Mucosa of descending colon (tissue), 3 donors: ENCODE data around the gene HIF1AN. TPM values are rescaled to one million over a fixed set of nuclear protein-coding genes. Genes with fewer than 3 reads are reported as not detected.
"Not testable (repeated sequence)": the region's sequence is repeated elsewhere in the genome, so short reads cannot be mapped to it uniquely, and the experiment has no call there.

Source experiments
- ATAC-seq: fragments of 200-7000 bp; cut with Tn5 transposase; one replicate; pipeline ENCODE4 v1.9.1; 2020; ENCODE audit warnings: mild to moderate bottlenecking, moderate library complexity
- DNase-seq, 3 donors: peaks; one replicate each; pipeline ENCODE4 v3.0.0-alpha.2; 2020
- H3K36me3 ChIP-seq: fragments of 200-600 bp; one replicate; pipeline ENCODE4 v1.8.0; 2021; ENCODE audit warnings: low read depth, mild to moderate bottlenecking
- H3K4me1 ChIP-seq: fragments of 200-600 bp; one replicate; pipeline ENCODE4 v1.8.0; 2021; ENCODE audit warnings: low read depth, mild to moderate bottlenecking
- H3K4me3 ChIP-seq: fragments of 200-600 bp; one replicate; pipeline ENCODE4 v1.8.0; 2021; ENCODE audit warnings: mild to moderate bottlenecking
- H3K9me3 ChIP-seq: fragments of 200-600 bp; one replicate; pipeline ENCODE4 v1.8.0; 2021; ENCODE audit warnings: mild to moderate bottlenecking
- intact Hi-C, 2 donors: fragments of 100-400 bp; cut with DNase I in 1 of 2; cut with micrococcal nuclease in 1 of 2; formaldehyde crosslinking; loops; one replicate each; pipeline versions ENCODE4 v1.11.0 to v1.11.1; 2022; cut with DNase I, micrococcal nuclease
- total RNA-seq, 3 donors: library from RNA; stranded (reverse); fragmentation: NEBNext Ultra II Directional in 2 of 3; extraction: Animal tissue kit (Norgen Biotek cat#: 25700) in 2 of 3; gene quantifications; one replicate each; pipeline versions ENCODE4 v1.2.1 to v1.2.4, GENCODE V29; 2021 to 2023
- TF ChIP-seq, protein P1 (sequence below): fragments of 200-600 bp; IDR thresholded peaks from one replicate; pipeline ENCODE4 v1.8.0; 2022; ENCODE audit warnings: antibody characterized with exemption, mild to moderate bottlenecking
- donor health status: DM: no; HTN: no; CAD: no; lungs with moderate emphysema.
- donor health status: DM: no; HTN: no; CAD: no.
- donor health status: DM: no; HTN: yes; CAD: no.

Gene HIF1AN
- total RNA-seq, 3 donors from 2014 or later: 34.0 to 50.6 (median 42.3) TPM

DNA sequence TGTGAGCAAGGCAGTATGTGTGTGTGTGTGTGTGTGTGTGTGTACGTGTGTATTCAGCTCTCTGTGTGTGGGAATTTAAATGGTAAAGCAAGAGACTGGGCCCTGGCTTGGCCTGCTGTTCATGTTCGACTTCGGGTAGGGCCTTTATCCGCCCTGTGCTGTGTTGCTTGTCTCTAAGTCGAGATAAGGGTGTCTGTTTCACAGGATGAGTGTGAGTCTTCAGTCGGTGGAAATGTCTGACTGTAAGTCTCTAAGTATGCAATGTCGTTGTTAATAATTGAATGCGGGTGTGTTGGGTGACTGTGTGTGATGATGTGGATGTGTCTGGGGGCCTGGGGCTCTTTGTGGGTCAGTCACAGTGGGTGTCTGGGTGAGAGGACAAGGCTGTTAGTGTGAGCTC, 34.8 kb downstream of the HIF1AN start:
- H3K4me1 ChIP-seq: no peaks in the 10 kb centered on the region
- no peak for DNase-seq
- no peak for ATAC-seq
- intact Hi-C loops: no loop called here
- H3K36me3 ChIP-seq: no peaks in the 10 kb centered on the region
- H3K9me3 ChIP-seq: no peaks in the 10 kb centered on the region
- TF ChIP-seq, protein P1, sequence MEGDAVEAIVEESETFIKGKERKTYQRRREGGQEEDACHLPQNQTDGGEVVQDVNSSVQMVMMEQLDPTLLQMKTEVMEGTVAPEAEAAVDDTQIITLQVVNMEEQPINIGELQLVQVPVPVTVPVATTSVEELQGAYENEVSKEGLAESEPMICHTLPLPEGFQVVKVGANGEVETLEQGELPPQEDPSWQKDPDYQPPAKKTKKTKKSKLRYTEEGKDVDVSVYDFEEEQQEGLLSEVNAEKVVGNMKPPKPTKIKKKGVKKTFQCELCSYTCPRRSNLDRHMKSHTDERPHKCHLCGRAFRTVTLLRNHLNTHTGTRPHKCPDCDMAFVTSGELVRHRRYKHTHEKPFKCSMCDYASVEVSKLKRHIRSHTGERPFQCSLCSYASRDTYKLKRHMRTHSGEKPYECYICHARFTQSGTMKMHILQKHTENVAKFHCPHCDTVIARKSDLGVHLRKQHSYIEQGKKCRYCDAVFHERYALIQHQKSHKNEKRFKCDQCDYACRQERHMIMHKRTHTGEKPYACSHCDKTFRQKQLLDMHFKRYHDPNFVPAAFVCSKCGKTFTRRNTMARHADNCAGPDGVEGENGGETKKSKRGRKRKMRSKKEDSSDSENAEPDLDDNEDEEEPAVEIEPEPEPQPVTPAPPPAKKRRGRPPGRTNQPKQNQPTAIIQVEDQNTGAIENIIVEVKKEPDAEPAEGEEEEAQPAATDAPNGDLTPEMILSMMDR: no peak
- no peak overlapping the region for H3K4me3 ChIP-seq

DNA sequence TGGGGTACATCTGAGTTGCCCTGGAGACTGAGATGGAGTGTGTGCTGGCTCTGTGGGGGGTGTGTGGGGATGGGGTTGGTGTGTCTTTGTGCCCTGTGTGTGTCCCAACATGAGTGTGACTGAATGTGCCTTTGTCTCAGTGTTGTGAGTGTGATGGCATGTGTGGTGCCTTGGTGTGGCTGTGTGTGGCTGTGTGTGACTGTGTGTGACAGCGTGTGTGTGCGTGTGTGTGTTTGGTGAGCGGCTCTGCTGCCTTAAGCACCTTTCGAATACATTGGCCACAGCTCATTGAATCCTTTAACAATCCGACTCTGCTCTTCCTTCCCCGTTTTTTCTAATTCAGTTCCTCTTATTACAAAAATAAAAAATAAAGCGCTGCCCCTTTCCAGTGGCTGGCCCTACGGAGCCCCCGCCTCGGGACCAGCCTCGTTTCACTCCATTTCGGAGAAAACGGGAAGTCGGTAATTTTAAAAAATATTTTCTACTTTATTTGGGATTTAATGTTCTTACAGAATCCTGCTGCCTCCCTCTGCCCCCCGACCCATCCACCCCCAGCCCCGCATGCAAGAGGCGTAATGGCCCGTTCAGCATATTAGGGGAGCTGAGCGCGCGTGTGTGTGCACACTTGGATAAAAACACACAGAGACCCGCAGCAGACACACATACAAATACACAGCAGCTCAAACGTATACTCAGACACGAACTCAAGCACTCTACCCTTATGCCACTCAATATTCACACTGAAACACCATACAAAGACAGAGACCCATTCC, 35.5 kb downstream of the HIF1AN start:
- intact Hi-C loops: no loop called here
- Histone ChIP-seq H3K36me3 (no peaks in the 10 kb centered on the region), H3K4me1 (no peaks in the 10 kb centered on the region), H3K9me3 (no peaks in the 10 kb centered on the region), H3K4me3 (no peak overlapping the region)
- TF ChIP-seq, protein P1: no peak
- DNase-seq (no peak), ATAC-seq (no peak)

DNA sequence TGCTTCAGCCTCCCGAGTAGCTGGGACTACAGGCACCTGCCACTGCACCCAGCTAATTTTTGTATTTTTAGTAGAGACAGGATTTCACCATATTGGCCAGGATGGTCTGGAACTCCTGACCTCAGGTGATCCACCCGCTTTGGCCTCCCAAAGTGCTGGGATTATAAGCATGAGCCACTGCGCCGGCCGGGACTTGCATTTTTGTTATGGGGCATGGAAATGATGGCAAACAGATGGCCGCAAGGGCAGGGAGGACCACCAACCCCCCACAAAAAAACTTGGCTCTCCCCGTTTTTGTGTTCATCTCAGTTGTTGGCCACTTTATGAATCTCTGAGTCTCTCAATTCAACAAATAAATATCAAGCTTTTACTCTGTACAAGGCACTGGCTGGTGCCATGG, 39.4 kb downstream of the HIF1AN start:
- intact Hi-C loops, ATAC-seq, H3K4me1 ChIP-seq, H3K36me3 ChIP-seq, H3K9me3 ChIP-seq, DNase-seq, H3K4me3 ChIP-seq: not testable (repeated sequence)

DNA sequence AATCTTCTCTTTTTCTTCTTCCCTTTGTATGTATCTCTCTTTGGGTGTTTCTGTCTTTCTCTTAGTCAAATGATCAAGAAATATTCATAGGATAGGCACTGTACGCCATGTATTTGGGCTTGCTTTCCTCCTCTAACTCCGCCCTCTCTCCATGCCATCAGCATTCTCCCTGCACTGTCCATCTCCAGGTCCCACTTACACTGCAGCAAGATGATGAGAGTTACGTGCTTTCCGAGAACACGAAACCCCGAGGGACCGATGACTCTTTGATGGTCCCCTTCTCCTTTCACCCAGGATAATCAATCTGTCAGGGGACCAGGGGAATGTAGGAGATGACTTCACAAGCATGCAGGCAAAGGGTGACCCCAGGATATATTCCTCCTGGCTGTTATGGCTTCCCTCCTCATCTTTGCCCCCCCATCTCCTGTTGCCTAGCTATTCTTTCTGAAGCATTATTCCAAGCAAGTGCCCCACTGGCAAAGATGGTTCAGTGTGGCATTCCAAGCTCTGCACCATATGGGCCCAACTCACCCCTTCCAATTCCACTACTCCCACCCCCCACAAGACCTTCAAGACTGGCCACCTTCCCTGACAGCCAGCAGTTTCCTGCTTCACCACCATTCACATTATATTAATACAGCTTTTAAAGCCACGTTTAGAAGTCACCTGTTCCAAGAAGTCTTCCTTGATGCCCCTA, 40.0 kb downstream of the HIF1AN start:
- no peaks in the 10 kb centered on the region for H3K36me3 ChIP-seq
- intact Hi-C loops: no loop called here
- H3K4me1 ChIP-seq: no peaks in the 10 kb centered on the region
- H3K4me3 ChIP-seq: no peak overlapping the region
- H3K9me3 ChIP-seq: no peaks in the 10 kb centered on the region
- DNase-seq (no peak), ATAC-seq (no peak)
- TF ChIP-seq, protein P1: no peak

DNA sequence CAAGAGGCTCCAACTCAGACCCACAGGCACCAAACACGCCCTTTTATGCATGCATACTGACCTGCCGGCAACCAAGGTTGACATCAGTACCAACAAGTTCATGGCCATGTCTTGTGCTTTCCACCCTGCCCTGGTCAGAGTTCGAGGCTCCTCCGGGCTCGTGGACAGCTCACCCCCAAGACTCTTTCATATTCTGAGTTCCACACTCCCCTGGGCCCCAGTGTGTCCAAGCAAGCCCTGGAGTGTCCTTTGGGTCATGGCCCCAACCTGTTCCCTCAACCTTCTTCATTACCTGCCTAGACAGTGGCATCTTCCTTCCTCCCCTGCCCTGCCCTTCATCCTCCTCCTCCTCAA, 40.5 kb downstream of the HIF1AN start:
- Histone ChIP-seq H3K9me3 (no peaks in the 10 kb centered on the region), H3K4me3 (no peak overlapping the region), H3K4me1 (no peaks in the 10 kb centered on the region), H3K36me3 (no peaks in the 10 kb centered on the region)
- TF ChIP-seq, protein P1: no peak
- intact Hi-C loops: no loop called here
- ATAC-seq: no peak
- no peak for DNase-seq

DNA sequence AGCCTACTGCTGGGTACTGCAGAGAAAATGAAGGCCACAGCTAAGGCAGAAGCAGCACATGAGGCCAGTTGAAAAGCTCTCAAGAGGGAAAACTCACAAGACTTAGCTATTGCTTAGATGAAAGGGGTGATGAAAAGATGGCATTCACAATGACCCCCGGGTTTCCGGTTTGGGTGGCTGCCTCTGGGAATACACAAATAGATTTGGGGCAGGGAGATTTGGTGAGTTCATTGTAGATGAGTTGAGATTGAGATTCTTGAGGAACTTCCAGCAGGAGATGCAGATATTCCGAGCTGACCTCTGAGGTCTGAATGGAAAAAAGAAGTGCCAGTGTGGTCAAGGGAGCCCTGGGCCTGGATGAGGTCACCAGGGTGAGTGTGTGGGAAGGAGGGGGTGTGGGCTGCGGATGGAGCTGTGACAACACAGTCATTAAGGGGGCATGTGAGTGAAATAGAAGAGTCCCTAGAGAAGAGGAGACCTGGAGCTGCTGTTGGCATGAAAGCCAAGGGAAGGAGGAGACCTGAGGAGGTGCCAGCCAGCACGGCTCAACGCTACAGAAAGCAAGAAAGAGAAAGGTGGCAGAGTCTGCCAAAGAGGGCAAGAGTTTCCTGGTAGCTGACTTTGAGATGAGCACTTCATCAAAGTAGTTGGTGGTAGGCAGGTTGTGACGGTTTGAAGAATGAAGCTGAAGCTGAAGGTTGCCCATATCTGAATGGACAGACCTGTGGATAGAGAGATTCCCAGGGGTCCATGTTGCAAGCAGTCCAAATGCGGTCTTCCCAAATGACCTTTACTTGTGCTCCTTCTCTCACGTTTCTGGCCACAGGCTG, 43.7 kb downstream of the HIF1AN start:
- Histone ChIP-seq H3K9me3 (no peaks in the 10 kb centered on the region), H3K36me3 (no peaks in the 10 kb centered on the region), H3K4me3 (no peak overlapping the region), H3K4me1 (no peaks in the 10 kb centered on the region)
- intact Hi-C loops: no loop called here
- ATAC-seq (no peak), DNase-seq (no peak)
- TF ChIP-seq, protein P1: no peak
